PC-9 (cell line): ENCODE results near the gene SP5.

Source experiments
- CTCF ChIP-seq: fragments of 200-600 bp; sonication (generic); conservative IDR thresholded peaks from 2 replicates; pipeline ENCODE4 v1.6.1; 2017; ENCODE audit warnings: mixed run types, antibody characterized with exemption, mild to moderate bottlenecking, moderate library complexity
- EZH2 ChIP-seq: fragments of 200-600 bp; sonication (generic); IDR thresholded peaks from 2 replicates; pipeline ENCODE4 v1.8.0; 2017; ENCODE audit warnings: antibody characterized with exemption, low read depth

DNA sequence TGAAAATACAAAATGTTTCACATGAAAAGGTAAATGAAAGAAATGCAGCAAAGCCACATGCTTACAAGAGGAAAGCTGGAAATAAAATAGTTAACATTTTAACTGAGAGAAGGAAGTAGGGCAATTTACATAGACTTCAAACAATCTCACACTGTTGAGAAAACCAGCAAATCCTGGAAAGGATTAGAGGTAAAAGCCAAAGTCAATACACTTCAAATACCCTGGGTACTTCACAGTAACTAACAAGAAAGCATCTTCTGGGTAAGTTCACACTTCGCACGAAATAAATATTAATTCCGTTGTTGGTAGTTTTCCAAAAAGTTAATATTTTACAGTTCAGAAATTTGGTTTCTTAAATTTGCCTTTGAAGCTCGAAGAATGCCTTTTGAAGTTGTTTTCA is 51.6 kb downstream of the SP5 start:
- TF ChIP-seq CTCF (no peak), EZH2 (no peak)
